ENCODE results near the gene SPRN.
"Not testable (repeated sequence)": the region's sequence is repeated elsewhere in the genome, so short reads cannot be mapped to it uniquely, and the experiment has no call there.

SPRN gene

DNA sequence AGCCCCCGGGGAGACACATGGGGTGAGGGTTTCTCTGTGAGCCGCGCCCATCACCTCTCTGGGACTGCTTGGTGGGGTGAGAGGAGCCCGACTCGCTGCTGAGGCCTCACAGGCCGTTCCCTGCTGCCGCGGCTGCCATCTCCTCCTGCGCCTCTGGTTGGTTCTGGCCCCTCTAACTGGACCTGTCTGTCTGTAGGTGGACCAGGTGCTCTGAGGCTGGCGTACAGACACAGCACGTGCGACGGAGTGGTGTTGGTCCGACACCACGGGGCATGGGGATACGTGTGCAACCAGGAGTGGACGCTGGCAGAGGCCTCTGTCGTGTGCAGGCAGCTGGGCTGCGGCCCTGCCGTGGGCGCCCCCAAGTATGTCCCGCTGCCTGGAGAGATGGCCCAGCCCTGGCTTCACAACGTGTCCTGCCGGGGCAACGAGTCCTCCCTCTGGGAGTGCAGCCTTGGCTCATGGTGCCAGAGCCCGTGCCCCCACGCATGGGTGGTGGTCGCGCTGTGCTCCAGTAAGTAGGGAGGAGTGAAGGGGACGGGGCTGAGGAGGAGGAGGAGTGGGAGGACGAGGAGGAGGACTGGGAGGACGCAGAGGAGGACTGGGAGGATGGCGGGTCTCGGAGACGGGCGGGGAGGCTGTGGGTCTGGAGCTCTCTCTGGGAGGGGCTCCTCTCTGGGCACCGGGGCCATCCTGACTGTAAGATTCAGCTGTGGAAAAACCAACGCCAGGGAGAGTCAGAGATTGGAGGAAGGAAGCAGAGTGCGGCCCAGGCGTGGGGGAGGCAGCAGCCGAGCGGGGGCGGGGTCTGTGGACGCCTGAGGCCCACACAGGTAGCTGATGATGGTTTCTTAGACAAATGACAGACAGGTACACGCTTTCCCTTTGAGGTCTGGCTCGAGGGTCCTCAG lies 31.9 kb upstream of the SPRN start:
- DNase-seq: no peak

DNA sequence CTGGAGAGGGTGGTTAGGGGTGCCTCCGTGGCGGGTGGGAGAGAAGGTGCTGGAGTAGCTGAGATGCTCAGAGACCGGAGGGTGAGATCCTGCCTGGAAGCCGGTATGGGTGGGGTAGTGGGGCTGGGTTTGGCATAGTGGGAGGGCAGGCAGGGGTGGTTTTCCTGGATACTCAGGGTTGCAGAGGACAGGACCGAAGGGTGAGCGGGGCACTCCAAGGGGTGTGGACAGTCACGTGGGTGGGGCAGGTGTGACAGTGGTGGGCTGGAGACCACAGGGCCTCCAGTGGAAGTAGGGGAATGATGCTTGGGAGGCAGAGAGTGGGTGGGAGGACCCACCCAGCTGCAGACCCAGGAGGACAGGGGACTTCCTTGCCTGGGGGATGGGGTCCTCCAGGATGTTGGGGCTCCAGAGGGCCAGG lies 31.2 kb upstream of the SPRN start:
- DNase-seq: no peak

DNA sequence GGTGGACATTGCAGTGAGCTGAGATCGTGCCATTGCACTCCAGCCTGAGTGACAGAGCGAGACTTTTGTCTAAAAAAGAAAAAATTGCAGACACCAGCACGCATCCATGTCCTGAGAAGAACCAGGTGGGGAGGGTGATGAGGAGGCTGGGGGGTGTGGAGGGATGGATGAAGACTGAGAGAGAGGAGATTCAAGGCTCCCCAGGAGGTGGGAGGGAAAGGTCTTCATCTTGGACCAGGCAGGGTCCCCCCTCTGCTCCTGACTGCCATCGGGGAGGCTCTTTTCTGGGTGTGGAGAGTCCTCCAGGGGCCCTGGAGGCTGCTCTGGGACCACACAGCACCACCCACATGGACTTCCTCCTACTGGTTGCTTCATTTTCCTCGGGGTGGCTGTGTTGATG lies 30.8 kb upstream of the SPRN start:
- no peak for DNase-seq

DNA sequence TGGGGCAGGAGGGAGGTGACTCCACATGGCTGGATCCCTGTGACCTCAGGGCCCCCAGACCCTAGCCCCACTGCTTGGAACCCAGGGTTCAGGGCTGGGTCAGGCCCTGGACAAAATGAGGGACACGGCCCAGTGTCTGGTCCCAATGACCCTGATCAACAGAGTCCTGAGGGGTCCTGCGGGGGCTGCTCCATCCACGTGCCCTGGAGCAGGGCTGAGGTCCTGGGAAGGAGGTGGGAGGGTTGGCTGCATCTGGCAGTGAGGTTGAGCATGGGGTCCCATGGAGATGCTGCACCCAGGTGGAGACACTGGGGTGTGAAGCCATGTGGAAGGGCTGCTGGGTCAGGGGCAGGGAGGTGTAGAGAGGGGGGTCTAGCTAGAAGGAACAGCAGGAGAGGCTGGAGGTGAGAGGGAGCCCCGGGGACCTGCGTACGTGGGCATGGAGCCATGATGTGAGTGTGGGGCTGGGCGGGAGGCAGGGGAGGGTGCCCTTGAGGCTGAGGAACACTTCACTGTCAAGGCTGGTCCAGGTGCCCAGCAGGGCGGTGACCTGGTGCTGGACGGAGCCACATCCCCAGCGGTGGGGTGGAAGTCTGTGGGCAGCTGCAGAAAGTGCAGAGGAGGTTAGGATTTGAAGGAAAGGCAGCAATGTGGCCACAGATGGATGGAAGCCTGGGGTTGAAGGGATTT lies 29.9 kb upstream of the SPRN start:
- DNase-seq: no peak

DNA sequence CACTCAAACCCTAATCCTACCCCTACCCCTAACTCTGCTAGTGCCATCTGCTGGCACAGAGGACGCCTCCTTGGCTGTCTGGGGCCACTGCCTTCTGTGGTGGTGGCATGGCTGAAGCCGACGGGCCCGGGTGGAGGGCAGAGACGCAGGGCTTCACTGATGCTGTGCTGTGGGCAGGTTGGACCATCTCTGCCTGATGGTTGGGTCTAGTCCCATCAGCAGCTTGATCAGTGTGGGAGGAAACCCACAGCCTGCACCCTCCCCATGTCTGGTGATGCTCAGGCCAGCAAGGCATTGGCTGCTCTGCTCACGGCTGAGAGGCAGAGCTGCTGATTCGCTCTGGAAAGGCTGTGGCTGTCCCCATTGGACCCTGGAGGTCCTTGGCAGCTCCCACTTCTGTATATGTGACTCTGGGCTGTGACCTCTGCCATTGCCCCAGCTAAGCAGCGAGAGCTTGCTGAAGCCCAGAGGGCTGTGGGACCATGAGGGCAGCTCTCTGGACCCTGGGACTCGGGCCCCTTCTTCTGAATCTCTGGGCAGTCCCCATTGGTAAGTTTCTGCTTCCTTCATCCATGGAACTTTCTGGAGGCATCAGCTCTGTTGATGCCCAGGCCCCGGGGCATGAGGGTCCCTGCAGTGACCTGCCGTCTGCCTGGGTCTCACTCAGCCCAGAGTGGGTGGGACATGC lies 29.2 kb upstream of the SPRN start, which contains the start of gene SCART1:
SCART1 (plus strand) TSS at position 430 of the 688 bp plus-strand sequence; CDS start at position 483, 53 bp downstream.
- no peak for DNase-seq

DNA sequence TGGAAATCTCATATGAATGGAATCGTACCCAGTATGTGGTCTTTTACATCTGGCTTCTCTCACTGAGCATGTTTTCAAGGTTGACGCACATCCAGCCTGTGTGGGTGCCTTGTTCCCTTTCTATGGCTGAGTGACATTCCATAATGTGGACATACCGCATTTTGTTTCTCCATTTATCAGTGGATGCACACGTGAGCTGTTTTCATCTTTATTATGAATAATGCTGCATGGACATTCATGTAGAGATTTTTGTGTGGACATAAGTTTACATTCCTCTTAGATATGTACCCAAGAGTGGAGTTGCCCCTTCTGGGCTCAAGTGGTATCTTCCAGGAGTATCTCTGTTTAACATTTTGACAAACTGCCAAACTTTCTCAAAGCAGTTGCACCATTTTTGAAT lies 28.0 kb upstream of the SPRN start:
- no peak for DNase-seq

DNA sequence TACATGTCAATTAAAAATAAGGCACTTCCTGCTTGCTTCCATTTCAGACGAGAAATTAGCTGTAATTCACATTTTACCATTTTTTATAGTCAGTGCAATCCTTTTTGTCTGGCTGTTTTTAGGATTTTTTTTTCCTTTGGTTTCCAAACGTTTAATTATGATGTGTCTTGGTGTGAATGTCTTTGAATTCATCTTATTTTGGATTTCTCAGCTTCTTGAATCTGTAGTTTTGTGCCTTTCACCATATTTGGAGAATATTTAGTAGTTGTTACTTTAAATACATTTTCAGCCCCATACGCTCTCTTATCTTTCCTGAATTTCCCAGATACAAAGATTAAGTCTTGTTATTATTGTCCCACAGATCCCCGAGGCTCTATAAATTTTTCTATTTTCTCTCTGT lies 26.9 kb upstream of the SPRN start:
- DNase-seq: no peak

DNA sequence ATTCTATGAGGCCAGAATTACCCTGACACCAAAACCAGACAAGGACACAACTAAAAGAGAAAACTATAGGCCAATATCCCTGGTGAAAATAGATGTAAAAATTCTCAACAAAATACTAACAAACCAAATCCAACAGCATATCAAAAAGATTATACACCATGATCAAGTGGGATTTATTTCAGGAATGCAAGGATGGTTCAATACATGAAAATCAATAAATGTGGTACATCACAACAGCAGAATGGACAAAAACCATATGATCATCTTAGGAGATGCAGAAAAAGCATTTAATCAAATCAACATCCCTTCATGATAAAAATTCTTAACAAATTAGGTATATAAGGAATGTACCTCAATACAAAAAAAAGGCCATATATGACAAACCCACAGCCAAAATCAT lies 23.7 kb upstream of the SPRN start:
- DNase-seq: no peak

DNA sequence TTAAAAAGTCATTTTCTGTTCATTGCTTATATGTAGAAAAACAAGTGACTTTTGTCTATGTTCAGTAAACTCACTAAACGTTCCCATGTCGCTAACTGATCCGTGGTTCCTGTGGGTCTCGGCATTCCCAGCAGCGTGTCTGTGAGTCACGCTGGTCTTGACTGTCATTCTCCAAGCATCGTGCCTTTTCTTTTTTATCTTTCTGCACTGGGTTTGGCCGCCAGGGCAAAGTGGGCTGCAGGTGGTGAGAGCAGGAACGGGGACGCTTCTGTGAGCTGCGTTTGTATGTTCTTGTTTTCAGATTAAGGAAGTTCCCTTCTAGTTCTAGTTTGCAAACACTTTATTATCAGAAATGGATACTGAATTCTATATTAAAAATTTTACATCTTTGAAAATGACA lies 22.6 kb upstream of the SPRN start:
- no peak for DNase-seq

DNA sequence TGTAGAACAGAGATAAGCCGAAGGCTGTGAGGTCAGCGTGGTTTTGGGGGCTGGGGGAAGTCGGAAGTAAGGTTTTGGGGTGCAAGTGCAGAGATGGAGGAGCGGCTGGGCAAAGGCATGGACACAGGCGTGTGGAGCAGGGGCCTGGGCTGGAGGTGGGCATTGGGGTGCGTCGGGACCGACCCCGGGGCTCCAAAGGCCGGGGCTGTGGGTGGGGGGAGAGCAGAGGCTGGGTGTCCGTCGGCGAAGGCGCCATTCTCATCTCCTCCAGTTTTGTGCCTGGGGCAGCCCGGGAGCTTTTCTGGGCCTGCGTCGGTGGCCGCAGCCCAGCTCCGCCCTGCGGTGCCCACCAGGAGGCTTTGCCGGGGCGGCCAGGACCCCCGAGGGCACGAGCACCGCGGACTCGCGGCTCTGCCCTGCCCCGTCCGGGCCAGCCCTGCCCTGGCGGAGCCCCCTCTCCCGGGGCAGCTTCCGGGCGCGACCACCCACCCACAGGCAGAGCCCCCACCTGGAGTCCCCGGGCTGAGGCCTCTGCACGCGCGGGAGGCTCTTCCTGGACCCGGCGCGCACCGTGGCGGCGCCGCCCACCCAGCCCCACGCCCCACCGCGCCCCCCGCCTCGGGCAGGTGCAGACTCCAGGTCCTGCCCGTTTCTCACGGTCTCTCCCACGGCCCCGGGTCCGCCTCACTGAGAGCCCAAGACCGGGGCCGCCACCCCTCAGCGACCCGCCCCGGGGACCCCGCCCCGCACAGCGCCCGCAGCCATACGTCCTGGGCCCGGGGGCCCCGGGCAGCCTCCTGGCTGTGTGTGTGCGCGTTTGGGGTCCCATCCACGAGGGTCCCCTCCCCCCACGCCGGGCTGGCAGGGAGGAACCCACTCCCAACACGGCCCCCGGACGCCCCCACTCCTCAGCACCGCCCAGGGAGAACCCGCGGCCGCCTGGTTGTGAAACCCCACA lies 21.6 kb upstream of the SPRN start:
- no peak for DNase-seq

DNA sequence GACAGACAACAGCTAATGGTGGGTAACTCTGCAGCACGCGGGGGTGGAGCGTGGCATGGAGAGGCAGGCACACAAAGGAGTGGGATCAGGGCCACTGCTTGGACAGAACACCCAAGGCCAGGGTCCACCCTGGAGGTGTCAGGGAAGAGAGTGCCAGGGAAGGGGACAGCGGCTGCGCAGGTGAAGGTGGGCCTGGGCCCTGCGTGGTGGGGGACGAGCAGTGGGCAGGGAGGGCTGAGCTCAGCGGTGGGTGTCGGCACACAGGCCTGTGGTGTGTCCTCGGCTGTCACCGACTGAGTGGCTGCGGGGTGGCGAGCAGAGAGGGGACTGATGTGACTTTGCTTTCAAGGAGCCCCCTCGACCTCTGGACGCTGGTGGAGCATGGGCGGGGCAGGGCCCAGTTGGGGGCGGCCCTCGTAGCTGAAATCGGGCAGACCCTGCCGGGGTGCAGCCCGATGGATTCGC lies 20.9 kb upstream of the SPRN start:
- DNase-seq: no peak

DNA sequence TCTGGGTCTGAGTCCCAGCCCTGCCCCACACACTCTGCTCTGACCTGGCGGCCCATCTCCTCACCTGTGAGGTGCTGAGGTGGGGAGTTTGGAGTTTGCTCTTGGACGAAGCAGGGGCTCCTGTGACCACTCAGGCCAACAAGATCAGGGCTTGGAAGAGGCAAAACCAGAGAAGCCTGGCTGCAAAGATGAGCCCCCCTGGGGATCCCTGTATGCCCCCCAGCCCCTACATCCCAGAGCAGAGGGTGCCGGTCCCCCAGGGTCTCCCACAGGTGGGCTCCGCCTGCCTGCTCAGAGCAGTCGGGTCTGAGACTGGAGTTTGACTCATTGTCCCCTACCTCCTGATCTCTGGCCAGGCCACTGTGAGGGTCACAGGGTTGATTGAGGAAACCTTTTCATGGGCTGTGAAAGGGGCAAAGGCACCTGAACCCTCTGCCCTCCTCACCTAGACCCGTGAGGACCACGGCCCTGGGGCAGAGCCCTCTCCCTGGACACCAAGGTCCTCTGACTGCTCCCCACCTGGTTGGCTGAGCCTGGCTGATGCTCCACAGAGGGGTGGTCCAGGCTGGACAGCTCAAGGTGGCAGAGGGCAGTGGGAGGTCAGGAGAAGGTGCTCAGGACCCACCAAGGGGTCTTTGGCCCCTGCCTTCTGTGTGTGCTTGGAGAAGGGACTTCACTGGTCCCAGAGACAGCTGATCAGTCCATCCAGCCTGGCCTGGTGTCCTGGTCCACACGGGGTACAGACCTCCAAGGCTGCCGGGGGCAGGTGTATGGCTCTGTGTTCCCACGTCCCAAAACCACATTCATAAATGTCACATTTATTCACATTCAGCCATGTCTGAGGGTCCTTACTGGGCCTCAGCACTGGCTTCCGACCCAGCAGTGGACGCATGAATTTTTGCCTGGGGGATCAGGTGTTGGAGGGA lies 20.2 kb upstream of the SPRN start:
- DNase-seq: no peak

DNA sequence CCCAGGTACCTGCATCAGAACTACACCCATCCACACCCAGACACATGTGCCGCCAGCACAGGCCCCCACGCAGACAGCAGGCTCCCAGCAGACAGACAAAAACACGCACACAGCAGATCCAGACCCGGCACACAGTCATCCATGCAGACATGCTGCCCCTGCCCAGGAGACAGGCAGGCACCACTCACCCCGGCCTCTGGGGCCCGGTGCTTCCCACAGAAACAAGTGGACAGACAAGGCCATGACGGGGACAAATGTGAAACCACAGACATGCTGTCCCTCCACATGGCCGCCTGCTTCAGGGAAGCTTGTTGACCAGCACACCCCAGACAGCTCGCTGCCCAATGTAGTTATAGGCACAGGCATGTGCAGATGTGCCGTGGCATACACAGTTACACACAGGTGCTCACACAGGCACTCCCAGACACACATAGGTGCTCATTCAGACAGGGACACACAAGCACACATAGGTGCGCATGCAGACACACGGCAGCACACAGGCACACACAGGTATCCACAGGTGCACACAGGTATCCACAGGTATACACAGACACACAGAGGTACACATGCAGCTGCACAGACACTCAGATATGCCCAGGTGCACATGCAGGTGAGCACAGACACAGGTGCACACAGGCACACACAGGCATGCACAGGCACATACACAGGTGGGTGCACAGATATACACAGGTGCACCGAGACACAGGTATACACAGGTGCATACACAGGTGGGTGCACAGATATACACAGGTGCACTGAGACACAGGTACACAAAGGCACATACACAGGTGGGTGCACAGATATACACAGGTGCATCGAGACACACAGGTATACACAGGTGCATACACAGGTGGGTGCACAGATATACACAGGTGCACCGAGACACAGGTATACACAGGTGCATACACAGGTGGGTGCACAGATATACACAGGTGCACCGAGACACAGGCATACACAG lies 18.8 kb upstream of the SPRN start:
- no peak for DNase-seq

DNA sequence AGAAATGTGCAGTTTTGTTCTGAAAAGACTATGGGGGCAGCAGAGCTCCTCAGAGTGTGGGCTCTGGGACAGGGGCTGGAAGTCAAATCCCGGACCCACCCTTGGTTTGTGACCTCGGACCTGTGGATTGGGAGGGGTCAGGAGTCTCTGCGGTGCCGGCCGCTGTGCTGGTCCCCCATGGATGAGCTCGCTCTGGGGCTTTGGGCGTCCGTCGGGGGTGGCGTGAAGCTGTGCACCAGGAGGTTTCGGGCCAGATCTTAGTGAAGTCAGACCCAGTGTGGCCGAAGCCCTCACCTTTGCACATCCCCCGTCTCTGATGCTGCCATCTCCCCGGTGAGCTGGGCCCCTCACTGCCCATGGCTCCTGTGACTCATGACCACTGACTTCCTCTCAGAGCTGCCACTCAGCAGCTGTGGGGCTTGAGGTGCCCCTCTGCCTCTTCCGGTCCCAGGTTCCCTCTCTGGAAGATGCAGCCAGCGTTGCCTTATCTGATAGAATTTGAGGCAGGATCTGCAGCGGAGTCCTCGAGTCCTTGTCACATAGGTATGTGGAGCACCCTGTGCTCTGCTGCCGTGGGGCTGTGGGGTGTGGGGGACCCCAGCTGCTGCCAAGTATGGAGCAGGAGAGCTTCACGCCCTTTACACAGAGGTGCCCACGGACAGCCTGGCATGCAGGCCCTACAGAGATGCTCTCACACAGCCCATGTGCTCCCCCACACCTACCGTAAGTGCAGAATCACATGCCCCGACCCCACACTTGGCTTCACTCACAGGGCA lies 18.0 kb upstream of the SPRN start:
- DNase-seq: no peak

DNA sequence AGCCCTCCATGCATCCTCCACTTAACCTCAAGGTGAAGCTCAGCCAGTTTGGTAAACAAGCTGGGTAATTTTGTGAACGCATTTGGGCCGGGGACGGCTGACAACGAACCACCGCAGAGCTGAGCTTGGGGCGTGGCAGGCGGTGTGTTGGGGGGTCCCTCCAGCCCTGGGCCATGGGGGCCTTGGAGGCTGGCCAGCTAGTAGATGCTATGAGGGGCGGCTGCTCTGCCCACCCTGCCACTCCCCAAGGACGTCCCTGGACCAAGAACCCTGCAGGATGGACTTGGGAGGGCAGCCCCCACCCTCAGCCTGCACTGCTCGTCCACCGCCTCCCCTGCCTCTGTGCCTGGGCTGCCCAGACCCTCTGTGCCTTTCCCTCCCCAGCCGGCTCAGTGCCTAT lies 17.4 kb upstream of the SPRN start:
- no peak for DNase-seq

DNA sequence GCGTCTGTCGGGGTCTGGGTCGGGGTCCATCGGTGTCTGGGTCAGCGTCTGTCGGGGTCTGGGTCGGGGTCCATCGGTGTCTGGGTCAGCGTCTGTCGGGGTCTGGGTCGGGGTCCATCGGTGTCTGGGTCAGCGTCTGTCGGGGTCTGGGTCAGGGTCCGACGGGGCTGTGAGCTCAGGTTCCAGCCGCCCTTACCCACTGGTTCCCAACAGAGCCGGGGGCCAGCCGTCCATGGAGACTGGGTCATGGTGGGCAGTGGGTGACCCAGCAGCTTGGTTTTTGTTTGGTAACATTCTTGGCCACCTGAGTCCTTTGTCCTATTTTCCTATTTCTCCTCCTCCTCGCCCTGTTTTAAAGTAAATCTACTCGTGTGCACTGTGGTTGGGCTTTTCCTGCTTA lies 16.9 kb upstream of the SPRN start:
- not testable (repeated sequence) for DNase-seq

DNA sequence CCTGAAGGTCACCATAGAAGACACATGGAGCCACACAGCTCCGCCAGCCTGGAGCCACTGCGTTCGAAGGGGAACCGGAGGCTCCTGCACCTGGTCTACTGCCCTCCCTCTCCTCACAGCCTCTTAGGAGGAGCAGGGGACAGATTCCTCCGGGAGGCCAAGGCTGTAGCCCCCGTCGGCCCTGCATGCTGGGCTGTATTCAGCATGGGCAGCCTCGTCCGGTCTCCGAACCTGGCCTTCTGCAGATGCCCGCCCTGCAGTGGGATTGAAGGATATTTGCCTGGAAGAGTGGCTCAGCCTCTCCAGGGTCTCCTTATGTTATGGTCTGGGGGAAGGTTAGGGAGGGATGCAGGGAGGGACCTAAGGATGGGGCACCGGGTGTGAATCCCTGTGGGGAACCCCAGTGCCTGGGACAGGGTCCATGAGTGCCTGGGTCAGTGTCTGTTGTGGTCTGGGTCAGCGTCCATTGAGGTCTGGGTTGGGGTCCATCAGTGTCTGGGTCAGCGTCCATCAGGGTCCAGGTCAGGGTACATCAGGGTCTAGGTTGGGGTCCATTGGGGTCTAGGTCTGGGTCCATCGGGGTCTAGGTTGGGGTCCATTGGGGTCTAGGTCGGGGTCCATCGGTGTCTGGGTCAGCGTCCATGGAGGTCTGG lies 16.3 kb upstream of the SPRN start:
- no peak for DNase-seq
